Activated CD8-positive, alpha-beta memory T cell treated with anti-CD3 and anti-CD28 coated beads, Interleukin-2, amount 50 U/mL, for 1 hour (primary cell): Measurements from ENCODE around the gene EEF1A1.
"Not testable (repeated sequence)": the region's sequence is repeated elsewhere in the genome, so short reads cannot be mapped to it uniquely, and the experiment has no call there.

Source experiments
- DNase-seq: peaks from one replicate; pipeline ENCODE4 v3.0.0-alpha.2; 2020; ENCODE audit errors: extremely low read depth

The EEF1A1 gene

DNA sequence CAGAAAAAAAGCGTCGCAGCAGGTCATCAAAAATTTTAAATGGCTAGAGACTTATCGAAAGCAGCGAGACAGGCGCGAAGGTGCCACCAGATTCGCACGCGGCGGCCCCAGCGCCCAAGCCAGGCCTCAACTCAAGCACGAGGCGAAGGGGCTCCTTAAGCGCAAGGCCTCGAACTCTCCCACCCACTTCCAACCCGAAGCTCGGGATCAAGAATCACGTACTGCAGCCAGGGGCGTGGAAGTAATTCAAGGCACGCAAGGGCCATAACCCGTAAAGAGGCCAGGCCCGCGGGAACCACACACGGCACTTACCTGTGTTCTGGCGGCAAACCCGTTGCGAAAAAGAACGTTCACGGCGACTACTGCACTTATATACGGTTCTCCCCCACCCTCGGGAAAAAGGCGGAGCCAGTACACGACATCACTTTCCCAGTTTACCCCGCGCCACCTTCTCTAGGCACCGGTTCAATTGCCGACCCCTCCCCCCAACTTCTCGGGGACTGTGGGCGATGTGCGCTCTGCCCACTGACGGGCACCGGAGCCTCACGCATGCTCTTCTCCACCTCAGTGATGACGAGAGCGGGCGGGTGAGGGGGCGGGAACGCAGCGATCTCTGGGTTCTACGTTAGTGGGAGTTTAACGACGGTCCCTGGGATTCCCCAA lies at the start of gene EEF1A1:
Gene EEF1A1, minus strand, starts transcription at position 345 of the 663 bp plus-strand sequence. CDS start 1,006 bp downstream, outside the sequence.
- DNase-seq = peak; percentile 99

DNA sequence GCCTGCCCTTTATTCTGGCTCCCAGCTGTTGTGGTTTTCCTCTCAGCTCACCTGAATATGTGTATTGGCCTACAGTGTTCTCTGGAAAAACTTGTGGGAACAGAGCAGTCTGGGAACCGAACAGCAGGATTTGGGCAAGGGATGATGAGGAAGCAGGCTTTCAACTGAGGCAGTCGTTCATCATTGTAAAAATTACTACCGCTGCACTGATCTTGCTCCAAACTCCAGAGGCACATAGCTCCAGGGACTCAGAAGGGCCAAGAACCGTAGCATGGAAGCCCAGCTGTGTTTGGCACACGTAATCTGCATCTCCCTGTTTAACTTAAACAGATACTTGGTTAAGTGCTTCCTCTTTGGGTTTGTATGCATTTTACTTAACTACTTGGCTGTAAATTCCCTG lies 48.3 kb upstream of the EEF1A1 start:
- DNase-seq = no peak

DNA sequence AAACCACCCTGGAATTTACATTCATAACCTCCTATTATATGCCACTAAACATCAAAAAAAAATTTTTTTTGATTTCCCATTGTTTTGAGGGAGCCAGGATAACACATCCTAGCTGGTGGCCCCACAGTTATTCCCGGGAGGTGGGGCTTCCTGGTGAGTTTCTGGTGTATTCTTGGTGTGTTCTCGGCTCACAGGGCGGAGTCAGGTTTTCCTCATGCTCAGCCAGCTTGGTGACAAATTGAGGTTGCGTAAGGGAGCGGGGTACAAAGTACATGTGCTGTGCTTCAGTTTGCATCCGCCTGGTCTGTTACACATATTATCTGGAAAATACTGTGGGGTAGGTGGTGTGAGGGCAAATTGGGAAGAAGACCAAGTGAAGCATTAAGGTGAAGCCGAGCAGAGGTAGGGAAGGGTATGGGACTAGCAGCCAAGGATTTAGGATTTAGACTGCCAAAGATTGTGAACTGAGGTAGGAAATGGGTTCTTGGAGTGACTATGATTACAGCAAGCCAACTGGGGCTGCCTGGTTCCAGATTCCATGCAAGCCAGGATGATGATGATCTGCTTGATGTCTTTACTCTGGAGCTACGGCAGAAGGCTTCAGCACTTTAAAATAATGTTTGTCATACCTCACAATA lies 46.2 kb upstream of the EEF1A1 start:
- DNase-seq = no peak

DNA sequence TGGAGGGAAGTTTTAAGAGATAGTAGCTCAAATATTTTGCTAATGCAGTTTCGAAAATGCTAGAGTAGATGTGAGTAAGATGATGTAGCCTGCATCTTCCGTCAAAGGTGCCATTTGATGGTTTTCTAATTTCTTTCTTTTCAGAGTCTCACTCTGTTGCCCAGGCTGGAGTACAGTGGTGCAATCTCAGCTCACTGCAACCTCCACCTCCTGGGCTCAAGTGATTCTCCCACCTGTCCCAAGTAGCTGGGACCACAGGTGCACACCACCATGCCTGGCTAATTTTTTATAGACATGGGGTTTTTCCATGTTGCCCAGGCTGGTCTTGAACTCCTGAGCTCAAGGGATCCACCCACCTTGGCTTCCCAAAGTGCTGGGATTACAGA lies 45.6 kb upstream of the EEF1A1 start:
- DNase-seq = not testable (repeated sequence)

- DNase-seq = no peak
Observed at GRCh38 chr6:73565767-73566485, 45.1 kb upstream of the EEF1A1 start.

GRCh38 chr6:73564578-73565345 lies 43.9 kb upstream of the EEF1A1 start:
- DNase-seq = no peak

- no peak for DNase-seq
Observed at GRCh38 chr6:73562558-73562957, 41.7 kb upstream of the EEF1A1 start.

DNA sequence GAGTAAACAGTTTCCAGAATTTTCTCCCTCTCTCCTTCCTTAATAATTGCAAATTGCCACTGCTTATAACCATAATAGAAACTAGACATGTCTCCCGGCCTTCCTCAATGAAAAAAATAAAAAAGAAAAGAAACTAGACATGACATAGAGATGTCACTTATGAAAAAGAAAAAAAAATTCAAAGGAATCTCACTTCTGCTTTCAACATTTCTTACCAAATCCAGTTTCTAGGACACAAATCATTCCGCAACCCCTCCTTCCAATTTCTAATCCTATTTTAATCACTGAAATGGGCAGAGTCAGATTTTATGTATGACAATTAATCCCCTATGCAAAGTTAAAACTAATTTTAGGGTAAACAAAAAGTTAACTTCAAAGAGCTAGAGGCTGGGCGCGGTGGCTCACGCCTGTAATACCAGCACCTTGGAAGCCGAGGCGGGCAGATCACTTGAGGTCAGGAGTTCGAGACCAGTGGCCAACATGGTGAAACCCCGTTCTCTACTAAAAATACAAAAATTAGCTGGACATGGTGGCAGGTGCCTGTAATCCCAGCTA lies 40.1 kb upstream of the EEF1A1 start:
- DNase-seq = no peak

DNA sequence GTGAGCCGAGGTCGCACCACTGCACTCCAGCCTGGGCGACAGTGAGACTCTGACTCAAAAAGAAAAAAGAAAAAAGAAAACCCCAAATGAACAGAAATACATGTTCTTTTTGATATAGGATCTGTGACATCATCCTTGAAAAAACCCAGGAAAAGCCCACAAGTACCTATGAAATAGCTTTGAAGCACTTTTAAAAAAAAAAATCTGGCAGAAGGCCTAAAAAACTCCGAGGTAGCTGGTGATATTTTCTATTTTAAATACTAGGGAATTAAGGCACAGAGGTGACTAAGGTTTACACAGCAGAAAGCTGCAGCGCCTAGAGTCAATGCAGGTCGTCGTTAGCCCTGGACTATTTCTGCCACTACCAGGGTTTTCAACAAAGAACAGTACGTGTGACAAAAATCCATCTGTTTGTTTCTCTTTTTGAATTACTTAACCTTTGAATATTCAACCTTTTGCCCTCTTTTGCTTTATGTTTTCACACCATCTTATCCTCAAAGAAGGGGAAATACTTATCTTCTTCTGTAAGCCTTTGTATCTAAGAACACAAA lies 39.4 kb upstream of the EEF1A1 start:
- no peak for DNase-seq

DNA sequence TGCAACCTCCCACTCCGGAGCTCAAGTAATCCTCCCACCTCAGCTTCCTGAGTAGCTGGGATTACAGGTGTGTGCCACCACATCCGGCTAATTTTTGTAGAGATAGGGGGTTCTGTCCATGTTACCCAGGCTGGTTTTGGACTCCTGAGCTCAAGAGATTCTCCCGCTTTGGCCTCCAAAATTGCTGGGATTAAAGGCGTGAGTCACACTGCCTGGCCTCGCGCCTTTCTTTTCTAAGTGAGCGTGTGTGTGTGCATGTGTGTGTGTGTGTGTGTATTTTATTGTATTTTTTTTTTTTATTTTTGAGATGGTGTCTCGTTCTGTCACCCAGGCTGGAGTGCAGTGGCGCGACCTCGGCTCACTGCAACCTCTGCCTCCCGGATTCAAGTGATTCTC lies 38.6 kb upstream of the EEF1A1 start:
- DNase-seq = not testable (repeated sequence)

GRCh38 chr6:73558624-73559398 lies 38.0 kb upstream of the EEF1A1 start:
- DNase-seq = no peak

GRCh38 chr6:73556836-73557235 lies 36.0 kb upstream of the EEF1A1 start:
- DNase-seq = no peak

DNA sequence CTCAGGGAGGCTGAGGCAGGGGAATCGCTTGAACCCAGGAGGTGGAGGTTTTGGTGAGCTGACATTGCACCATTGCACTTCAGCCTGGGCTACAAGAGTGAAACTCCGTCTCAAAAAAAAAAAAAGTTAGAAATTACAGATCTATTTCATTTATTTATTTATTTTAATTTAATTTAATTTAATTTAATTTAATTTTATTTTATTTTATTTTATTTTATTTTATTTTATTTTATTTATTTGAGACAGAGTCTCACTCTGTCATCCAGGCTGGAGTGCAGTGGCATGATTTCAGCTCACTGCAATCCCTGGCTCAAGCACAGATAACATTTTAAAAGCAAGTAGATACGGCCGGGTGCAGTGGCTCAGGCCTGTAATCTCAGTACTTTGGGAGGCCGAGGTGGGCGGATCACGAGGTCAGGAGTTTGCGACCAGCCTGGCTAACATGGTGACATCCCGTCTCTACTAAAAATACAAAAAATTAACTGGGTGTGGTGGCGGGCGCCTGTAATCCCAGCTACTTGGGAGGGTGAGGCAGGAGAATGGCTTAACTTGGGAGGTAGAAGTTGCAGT lies 34.6 kb upstream of the EEF1A1 start:
- DNase-seq = not testable (repeated sequence)

GRCh38 chr6:73551115-73551514 lies 30.3 kb upstream of the EEF1A1 start:
- not testable (repeated sequence) for DNase-seq

- no peak for DNase-seq
Observed at GRCh38 chr6:73548458-73549446, 27.9 kb upstream of the EEF1A1 start.

- DNase-seq = no peak
Observed at GRCh38 chr6:73547036-73547435, 26.2 kb upstream of the EEF1A1 start.

DNA sequence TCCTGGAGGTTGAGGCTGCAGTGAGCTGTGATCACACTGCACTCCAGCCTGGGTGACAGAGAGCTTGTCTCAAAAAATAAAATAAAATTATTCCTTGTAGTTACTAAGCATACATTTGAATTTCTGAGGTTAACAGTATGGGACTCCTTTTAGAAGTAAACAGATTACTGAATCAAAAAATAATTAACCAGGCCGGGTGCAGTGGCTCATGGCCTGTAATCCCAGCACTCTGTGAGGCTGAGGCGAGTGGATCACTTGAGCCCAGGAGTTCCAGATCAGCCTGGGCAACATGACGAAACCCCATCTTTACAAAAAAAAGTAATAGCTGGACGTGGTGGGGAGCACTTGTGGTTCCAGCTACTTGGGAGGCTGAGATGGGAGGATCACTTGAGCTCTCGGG lies 22.1 kb upstream of the EEF1A1 start:
- no peak for DNase-seq

- not testable (repeated sequence) for DNase-seq
Observed at GRCh38 chr6:73542481-73542880, 21.6 kb upstream of the EEF1A1 start.

DNA sequence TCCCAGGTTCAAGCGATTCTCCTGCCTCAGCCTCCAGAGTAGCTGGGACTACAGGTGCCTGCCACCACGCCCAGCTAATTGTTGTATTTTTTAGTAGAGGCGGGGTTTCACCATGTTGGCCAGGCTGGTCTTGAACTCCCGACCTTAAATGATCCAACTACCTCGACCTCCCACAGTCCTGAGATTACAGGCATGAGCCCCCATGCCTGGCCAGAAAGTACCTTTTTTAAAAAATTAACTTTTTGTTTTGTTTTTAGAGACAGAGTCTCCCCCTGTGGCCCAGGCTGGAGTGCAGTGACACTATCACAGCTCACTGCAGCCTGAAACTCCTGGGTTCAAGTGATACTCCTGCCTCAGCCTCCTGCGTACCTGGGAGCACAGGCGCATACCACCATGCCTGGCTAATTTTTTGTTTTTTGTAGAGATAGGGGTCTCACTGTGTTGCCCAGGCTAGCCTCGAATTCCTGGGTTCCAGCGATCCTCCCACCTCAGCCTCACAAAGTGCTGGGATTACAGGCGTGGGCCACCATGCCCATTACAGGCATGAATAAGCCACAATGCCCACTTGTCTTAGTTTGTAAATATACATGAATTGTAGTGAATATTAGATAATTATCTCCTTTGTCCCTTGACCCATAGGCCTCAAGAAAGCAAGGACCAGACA lies 17.4 kb upstream of the EEF1A1 start:
- DNase-seq = no peak
